ENCODE measurements around the gene ZNF813.
"Not testable (repeated sequence)": the region's sequence is repeated elsewhere in the genome, so short reads cannot be mapped to it uniquely, and the experiment has no call there.

The ZNF813 gene

DNA sequence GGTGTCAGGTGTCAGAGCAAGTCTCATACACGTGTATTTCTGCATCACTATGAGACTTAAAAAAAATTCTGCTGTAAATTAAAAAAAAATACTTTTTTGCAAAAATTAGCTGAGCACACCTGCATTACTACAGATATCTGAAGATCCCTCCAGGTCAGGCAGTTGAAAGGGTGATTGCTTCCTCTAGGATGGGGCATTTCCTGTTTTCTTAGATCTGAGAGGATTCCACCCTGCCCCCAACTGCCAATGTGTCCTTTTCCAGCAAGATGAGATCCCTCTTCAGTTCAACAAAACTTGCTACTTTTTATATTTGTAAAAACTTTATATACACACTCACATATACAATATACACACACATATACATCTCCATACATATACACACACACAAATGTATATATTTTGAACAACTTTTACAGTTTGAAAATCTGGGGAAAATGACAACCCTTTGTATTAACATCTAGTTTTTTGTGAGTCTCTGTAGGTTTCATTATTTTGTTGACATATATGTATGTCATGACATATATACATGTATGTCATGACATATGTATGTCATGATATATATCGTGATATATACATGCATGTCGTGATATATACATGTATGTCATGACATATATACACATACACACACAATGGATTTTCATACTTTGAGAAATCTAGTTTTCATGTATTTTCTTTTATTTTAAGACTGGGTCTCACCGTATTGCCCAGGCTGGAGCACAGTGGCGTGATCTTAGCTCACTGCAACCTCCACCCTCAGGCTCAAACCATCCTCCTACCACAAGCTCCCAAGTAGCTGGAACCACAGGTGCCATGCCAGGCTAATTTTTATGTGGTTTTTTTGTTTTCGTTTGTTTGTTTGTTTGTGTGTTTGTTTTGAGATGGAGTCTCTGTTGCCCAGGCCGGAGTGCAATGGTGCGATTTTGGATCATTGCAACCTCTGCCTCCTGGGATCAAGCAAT, 17.8 kb downstream of the ZNF813 start:
- Histone ChIP-seq H4K8ac (ENCODE audit: low read depth, low read length) (no peak overlapping the region), H3K23ac (ENCODE audit: low read length) (no peak overlapping the region), H4K5ac (ENCODE audit: low read length) (no peak overlapping the region), H3K4me1 (ENCODE audit: control insufficient read depth, low read depth, low read length) (no peaks in the 10 kb centered on the region), H3K36me3 (ENCODE audit: control insufficient read depth, insufficient read depth, low read length) (no peaks in the 10 kb centered on the region), H3K4ac (ENCODE audit: low read depth, low read length) (no peak overlapping the region), H2AK5ac (ENCODE audit: low read length) (no peak overlapping the region), H2BK5ac (ENCODE audit: low read length) (no peak overlapping the region), H2BK15ac (replicated peaks; ENCODE audit: low read depth) (no peak overlapping the region), H3K9ac (ENCODE audit: low read length) (no peak overlapping the region), H3K56ac (ENCODE audit: low read length) (no peak overlapping the region), H3K4me3 (ENCODE audit: low read length) (no peak overlapping the region), H3K4me2 (ENCODE audit: low read length) (no peak overlapping the region), H3K79me2 (ENCODE audit: control insufficient read depth, insufficient read depth, low read length) (no peaks in the 10 kb centered on the region), H3K27me3 (ENCODE audit: insufficient read depth, low read length, poor library complexity) (no peaks in the 10 kb centered on the region), H3K27ac (ENCODE audit: low read depth, low read length) (no peak overlapping the region), H3K18ac (ENCODE audit: low read length) (no peak overlapping the region), H2BK120ac (ENCODE audit: low read depth, low read length) (no peak overlapping the region), H3K79me1 (ENCODE audit: low read length) (no peaks in the 10 kb centered on the region)
- DNase-seq: peak; percentile 47
- no CpG with 5 or more reads among the region's 8 CpGs for WGBS (ENCODE audit: extremely low coverage, insufficient coverage, low lambda C conversion rate)

DNA sequence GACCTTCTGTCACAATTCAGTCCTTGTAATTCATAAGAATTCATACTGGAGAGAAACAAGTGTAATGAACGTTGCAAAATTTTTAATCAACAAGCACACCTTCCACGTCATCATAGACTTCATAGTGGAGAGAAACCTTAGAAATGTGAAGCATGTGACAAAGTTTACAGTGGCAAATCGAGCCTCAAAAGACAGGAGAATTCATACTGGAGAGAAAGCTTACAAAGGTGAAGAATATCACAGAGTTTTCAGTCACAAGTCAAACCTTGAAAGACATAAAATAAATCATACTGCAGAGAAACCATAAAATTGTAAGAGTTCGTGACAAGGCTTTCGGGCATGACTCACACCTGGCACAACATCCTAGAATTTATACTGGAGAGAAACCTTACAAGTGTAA, 24.6 kb downstream of the ZNF813 start:
- H3K9ac ChIP-seq (ENCODE audit: low read length): no peak overlapping the region
- H3K4ac ChIP-seq (ENCODE audit: low read depth, low read length): no peak overlapping the region
- no peak overlapping the region for H4K8ac ChIP-seq (ENCODE audit: low read depth, low read length)
- H3K23ac ChIP-seq (ENCODE audit: low read length): no peak overlapping the region
- H3K18ac ChIP-seq (ENCODE audit: low read length): no peak overlapping the region
- H3K4me1 ChIP-seq (ENCODE audit: control insufficient read depth, low read depth, low read length): no peaks in the 10 kb centered on the region
- H3K56ac ChIP-seq (ENCODE audit: low read length): no peak overlapping the region
- no peaks in the 10 kb centered on the region for H3K79me1 ChIP-seq (ENCODE audit: low read length)
- no peak overlapping the region for H3K4me2 ChIP-seq (ENCODE audit: low read length)
- no peak overlapping the region for H2AK5ac ChIP-seq (ENCODE audit: low read length)
- no peak for DNase-seq
- H2BK5ac ChIP-seq (ENCODE audit: low read length): no peak overlapping the region
- peaks cover 6% of the 10 kb centered on the region for H3K36me3 ChIP-seq (ENCODE audit: control insufficient read depth, insufficient read depth, low read length)
- no peak overlapping the region for H3K27ac ChIP-seq (ENCODE audit: low read depth, low read length)
- no peak overlapping the region for H2BK15ac ChIP-seq (replicated peaks; ENCODE audit: low read depth)
- WGBS (ENCODE audit: extremely low coverage, insufficient coverage, low lambda C conversion rate): no CpG with 5 or more reads among the region's 5 CpGs
- H3K27me3 ChIP-seq (ENCODE audit: insufficient read depth, low read length, poor library complexity): no peaks in the 10 kb centered on the region
- H3K4me3 ChIP-seq (ENCODE audit: low read length): no peak overlapping the region
- no peak overlapping the region for H4K5ac ChIP-seq (ENCODE audit: low read length)
- H3K79me2 ChIP-seq (ENCODE audit: control insufficient read depth, insufficient read depth, low read length): no peaks in the 10 kb centered on the region
- no peak overlapping the region for H2BK120ac ChIP-seq (ENCODE audit: low read depth, low read length)

- Histone ChIP-seq H3K56ac (ENCODE audit: low read length) (peak overlapping the region; percentile 73), H3K4ac (ENCODE audit: low read depth, low read length) (peak overlapping the region; percentile 65), H3K27ac (ENCODE audit: low read depth, low read length) (peak overlapping the region; percentile 13)
- DNase-seq: peak; percentile 50
- H2BK15ac ChIP-seq (replicated peaks; ENCODE audit: low read depth); H2AK5ac ChIP-seq (ENCODE audit: low read length); H3K4me1 ChIP-seq (ENCODE audit: control insufficient read depth, low read depth, low read length); H3K4me2 ChIP-seq (ENCODE audit: low read length); H4K8ac ChIP-seq (ENCODE audit: low read depth, low read length); H3K18ac ChIP-seq (ENCODE audit: low read length); H3K4me3 ChIP-seq (ENCODE audit: low read length); H2BK5ac ChIP-seq (ENCODE audit: low read length); H3K36me3 ChIP-seq (ENCODE audit: control insufficient read depth, insufficient read depth, low read length); H3K9ac ChIP-seq (ENCODE audit: low read length); H4K5ac ChIP-seq (ENCODE audit: low read length); H3K23ac ChIP-seq (ENCODE audit: low read length); H3K79me2 ChIP-seq (ENCODE audit: control insufficient read depth, insufficient read depth, low read length); H3K79me1 ChIP-seq (ENCODE audit: low read length); H2BK120ac ChIP-seq (ENCODE audit: low read depth, low read length); H3K27me3 ChIP-seq (ENCODE audit: insufficient read depth, low read length, poor library complexity): not testable (repeated sequence)
- no CpG with 5 or more reads among the region's 11 CpGs for WGBS (ENCODE audit: extremely low coverage, insufficient coverage, low lambda C conversion rate)
Measured at GRCh38 chr19:53497311-53498023, 29.9 kb downstream of the ZNF813 start.

- H3K79me2 ChIP-seq (ENCODE audit: control insufficient read depth, insufficient read depth, low read length); H2AK5ac ChIP-seq (ENCODE audit: low read length); H3K27me3 ChIP-seq (ENCODE audit: insufficient read depth, low read length, poor library complexity); H2BK15ac ChIP-seq (replicated peaks; ENCODE audit: low read depth); H3K4me3 ChIP-seq (ENCODE audit: low read length); H3K79me1 ChIP-seq (ENCODE audit: low read length); H3K4me1 ChIP-seq (ENCODE audit: control insufficient read depth, low read depth, low read length); H2BK120ac ChIP-seq (ENCODE audit: low read depth, low read length); H3K36me3 ChIP-seq (ENCODE audit: control insufficient read depth, insufficient read depth, low read length); H3K23ac ChIP-seq (ENCODE audit: low read length); H4K8ac ChIP-seq (ENCODE audit: low read depth, low read length); H2BK5ac ChIP-seq (ENCODE audit: low read length); H3K4me2 ChIP-seq (ENCODE audit: low read length); H3K18ac ChIP-seq (ENCODE audit: low read length); H4K5ac ChIP-seq (ENCODE audit: low read length); H3K4ac ChIP-seq (ENCODE audit: low read depth, low read length); H3K9ac ChIP-seq (ENCODE audit: low read length): not testable (repeated sequence)
- Histone ChIP-seq H3K56ac (ENCODE audit: low read length) (peak overlapping the region; percentile 15), H3K27ac (ENCODE audit: low read depth, low read length) (peak overlapping the region; percentile 70)
- no CpG with 5 or more reads among the region's 4 CpGs for WGBS (ENCODE audit: extremely low coverage, insufficient coverage, low lambda C conversion rate)
- DNase-seq: peak; percentile 35
Measured at GRCh38 chr19:53498024-53498395, 30.5 kb downstream of the ZNF813 start.

GRCh38 chr19:53503151-53503550, 35.6 kb downstream of the ZNF813 start:
- not testable (repeated sequence) for H4K8ac ChIP-seq (ENCODE audit: low read depth, low read length); H2BK5ac ChIP-seq (ENCODE audit: low read length); H3K4me2 ChIP-seq (ENCODE audit: low read length); H4K5ac ChIP-seq (ENCODE audit: low read length); H3K56ac ChIP-seq (ENCODE audit: low read length); H3K79me1 ChIP-seq (ENCODE audit: low read length); H2BK15ac ChIP-seq (replicated peaks; ENCODE audit: low read depth); H3K18ac ChIP-seq (ENCODE audit: low read length); H2AK5ac ChIP-seq (ENCODE audit: low read length); H3K4me3 ChIP-seq (ENCODE audit: low read length); H3K79me2 ChIP-seq (ENCODE audit: control insufficient read depth, insufficient read depth, low read length); H3K27ac ChIP-seq (ENCODE audit: low read depth, low read length); H2BK120ac ChIP-seq (ENCODE audit: low read depth, low read length); H3K4ac ChIP-seq (ENCODE audit: low read depth, low read length); H3K4me1 ChIP-seq (ENCODE audit: control insufficient read depth, low read depth, low read length); H3K9ac ChIP-seq (ENCODE audit: low read length); H3K27me3 ChIP-seq (ENCODE audit: insufficient read depth, low read length, poor library complexity); H3K36me3 ChIP-seq (ENCODE audit: control insufficient read depth, insufficient read depth, low read length); H3K23ac ChIP-seq (ENCODE audit: low read length)
- WGBS (ENCODE audit: extremely low coverage, insufficient coverage, low lambda C conversion rate): no CpG with 5 or more reads among the region's 7 CpGs
- peak; percentile 42 for DNase-seq
